ENCODE measurements around the gene OR5M11.
"Not testable (repeated sequence)": the region's sequence is repeated elsewhere in the genome, so short reads cannot be mapped to it uniquely, and the experiment has no call there.

The OR5M11 gene

DNA sequence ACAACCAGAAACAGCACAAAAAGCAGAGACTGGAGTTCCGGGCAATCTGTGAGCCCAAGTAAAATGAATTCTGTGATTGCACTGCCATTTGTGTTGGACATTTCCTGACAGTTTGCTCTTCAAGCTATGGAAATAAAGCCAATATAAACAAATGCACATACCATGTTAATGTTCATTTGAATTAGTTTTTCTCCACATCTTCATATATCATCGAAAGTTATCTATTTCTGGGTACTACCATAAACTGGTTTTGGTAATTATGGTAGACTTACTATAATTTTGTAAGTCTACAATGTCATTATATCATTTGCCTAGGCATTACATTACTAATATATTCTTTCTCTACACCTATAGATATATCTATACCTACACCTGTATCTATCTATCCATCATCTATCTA is at the start of gene OR5M11:
OR5M11 (minus strand) TSS at position 101 of the 400 bp plus-strand sequence; CDS start at position 101, 0 bp downstream.
- DNase-seq (ENCODE audit: low spot score), result no peak
- FAIRE-seq, result no peak

DNA sequence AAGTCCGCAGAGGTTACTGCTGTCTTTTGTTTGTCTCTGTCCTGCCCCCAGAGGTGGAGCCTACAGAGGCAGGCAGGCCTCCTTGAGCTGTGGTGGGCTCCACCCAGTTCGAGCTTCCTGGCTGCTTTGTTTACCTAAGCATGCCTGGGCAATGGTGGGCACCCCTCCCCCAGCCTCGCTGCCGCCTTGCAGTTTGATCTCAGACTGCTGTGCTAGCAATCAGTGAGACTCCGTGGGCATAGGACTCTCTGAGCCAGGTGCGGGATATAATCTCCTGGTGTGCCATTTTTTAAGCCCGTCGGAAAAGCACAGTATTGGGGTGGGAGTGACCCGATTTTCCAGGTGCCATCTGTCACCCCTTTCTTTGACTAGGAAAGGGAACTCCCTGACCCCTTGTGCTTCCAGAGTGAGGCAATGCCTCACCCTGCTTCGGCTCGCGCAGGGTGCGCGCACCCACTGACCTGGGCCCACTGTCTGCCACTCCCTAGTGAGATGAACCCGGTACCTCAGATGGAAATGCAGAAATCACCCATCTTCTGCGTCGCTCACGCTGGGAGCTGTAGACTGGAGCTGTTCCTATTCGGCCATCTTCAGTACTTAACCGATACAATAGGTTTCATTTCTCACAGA is 49.1 kb upstream of the OR5M11 start:
- not testable (repeated sequence) for FAIRE-seq; DNase-seq (ENCODE audit: low spot score)

DNA sequence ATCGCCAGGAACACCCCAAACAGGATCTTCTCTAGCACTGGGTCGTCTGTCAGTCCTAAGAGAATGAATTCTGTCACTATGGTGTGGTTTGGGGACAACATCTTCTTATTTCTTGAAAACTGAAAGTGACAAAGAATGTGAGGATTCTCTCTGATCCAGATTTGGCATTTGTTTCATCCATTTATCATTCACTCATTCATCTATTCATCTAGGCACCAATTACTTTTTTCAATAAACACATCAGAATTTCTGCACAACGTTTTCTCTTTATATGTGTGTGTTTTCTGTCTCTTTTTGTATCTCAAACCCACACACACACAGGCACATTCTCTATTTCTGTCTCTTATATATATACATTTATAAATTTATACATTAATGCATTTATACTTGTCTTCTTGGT is 34.6 kb upstream of the OR5M11 start, which contains the start of gene OR5M10:
OR5M10 (minus strand) TSS at position 101 of the 400 bp plus-strand sequence; CDS start at position 101, 0 bp downstream.
- no peak for FAIRE-seq
- DNase-seq (ENCODE audit: low spot score), result no peak

DNA sequence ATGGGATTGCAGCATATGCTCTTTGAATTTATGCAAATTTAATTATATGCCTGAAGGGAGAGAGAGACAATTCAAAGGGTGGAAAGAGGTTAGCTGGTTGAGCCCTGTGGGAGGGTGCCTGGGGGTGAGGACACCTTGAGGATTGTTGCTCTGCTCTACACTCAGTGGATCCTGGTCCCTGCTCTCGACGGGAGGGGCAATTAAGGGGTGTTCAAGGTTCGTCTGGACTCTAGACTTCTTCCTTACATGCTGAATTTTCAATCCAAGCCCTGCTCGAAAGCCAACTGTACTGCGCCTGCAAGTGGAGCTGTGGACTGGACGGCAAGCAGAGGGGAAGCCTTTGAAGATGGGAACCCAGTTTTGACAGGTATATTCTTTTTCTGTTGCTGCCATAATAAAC is 15.5 kb upstream of the OR5M11 start:
- FAIRE-seq (no peak), DNase-seq (ENCODE audit: low spot score) (no peak)

DNA sequence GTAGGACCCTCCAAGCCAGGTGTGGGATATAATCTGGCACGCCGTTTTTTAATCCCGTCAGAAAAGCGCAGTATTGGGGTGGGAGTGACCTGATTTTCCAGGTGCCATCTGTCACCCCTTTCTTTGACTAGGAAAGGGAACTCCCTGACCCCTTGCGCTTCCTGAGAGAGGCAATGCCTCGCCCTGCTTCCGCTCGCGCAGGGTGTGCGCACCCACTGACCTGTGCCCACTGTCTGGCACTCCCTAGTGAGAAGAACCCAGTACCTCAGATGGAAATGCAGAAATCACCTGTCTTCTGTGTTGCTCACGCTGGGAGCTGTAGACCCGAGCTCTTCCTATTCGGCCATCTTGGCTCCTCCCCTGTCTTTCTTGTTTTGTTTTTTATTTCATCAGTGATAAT is 11.6 kb upstream of the OR5M11 start:
- DNase-seq (ENCODE audit: low spot score); FAIRE-seq: not testable (repeated sequence)

DNA sequence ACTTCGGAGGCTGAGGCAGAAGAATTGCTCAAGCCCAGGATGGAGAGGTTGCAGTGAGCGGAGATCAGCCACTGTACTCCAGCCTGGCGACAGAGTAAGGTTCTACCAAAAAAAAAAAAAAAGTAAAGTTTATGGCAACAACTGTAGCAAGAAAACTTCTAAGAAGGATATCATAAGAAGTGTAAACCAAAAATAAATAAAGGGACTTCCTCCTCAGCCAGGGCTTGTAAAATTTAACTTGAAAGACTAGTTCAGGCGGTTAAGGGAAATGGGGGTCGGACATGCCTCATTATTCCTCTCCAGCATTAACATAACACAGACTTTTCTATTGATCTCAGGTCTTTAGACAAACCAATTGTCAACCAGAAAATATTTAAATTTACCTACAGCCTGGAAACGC is 2.5 kb upstream of the OR5M11 start:
- DNase-seq (ENCODE audit: low spot score) (no peak), FAIRE-seq (no peak)

DNA sequence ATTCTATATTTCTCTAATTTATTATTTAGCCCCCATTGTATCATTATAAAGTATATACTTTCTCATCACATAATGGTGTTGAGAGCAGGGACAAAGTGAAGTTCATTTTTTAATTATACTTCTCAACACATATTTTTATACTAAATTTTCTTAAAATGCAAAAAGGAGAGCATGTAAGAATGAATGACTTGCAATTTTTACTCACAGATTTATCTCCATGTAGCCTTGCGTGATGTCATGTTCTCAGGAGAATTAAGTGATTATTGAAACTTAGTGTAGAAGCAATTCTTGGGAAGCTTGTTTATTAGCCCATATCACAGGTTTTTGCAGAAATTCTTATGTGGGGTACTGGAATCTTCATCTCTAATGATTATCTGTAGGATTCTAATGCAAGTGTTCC is 682 bp upstream of the OR5M11 start:
- FAIRE-seq, result no peak
- no peak for DNase-seq (ENCODE audit: low spot score)

DNA sequence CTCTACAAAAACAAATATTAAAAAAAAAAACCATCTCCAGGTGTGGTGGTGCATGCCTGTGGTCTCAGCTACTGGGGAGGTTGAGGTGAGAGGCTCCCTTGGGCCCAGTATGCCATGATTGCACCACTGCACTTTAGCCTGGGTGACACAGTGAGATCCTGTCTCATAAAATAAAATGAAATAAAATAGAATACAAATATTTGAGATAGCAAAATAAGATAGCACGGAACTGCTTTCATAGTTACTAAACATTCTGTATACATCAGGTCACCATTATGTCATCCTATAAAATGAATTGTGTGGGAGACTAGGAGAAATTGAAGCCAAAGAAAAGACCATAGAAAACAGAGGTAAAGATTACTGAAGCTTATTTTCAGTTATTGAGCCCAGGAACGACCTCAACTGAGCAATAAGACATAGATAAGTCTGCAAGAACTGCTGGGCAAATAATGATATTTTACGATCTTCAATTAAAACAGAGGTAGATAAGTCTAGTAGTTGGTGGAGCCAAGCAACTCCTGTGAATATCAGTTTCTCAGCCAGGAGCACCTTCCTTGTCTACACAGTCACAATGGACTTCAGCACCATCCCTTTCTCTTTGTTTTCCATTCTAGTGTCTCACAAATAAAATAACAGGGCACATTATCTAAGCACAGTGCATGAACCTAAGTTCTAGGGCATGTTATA is 9.9 kb downstream of the OR5M11 start:
- DNase-seq (ENCODE audit: low spot score), result no peak
- no peak for FAIRE-seq

DNA sequence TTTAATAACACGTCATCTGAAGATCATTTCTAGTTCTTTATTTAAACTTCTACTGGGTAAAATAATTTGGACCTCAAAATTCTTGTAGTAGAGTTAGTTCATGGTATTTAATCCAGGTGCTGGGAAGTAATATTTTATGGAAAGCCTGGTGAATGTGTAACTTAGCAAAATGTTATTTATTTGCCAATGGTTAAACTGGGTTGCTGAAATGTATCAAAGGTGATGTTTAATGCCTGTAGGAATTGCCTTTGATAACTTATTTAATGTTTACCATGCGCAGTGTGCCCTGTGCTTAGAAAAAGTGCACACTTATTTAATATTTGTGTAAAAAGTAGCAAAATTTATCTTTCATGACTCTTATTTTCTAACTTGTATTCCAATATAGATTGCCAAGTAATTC is 11.2 kb downstream of the OR5M11 start:
- DNase-seq (ENCODE audit: low spot score), result no peak
- FAIRE-seq, result no peak

DNA sequence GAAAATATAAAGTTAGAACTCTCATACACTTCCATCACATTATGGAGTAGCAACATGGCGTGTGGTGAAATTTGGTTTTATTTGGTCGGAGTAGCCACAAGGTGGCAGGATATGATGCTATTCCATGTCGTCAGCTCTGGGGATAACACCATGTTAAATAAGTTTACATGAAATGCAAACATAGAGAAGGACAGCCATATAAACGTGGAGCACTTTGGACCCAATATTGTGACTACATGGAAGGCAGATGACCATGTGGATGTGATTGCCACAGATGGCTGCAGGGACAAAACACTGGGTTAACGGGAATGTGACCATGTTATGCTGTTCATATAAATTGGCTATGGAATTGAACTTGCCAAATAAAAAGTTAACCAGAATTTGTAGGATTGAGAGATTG is 21.0 kb downstream of the OR5M11 start:
- DNase-seq (ENCODE audit: low spot score), result no peak
- FAIRE-seq, result no peak

DNA sequence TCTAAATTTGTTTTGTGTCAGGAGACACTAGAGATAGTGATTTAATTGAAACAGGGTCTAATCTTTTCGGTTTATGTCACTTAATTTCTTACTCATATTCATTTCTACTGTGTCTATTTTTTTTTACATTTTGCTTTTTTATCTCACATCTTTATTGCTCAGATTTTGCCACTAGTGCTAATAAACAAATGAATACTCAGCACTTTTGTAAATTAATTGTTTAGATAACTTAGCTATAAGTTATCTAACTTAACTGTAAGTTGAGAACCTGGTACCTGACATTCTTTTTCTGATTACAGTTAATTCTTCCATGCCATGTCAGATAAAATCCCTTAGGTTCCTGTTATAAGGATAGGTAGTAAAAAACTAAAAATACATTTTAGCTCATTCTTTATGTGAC is 29.8 kb downstream of the OR5M11 start:
- FAIRE-seq (no peak), DNase-seq (ENCODE audit: low spot score) (no peak)

DNA sequence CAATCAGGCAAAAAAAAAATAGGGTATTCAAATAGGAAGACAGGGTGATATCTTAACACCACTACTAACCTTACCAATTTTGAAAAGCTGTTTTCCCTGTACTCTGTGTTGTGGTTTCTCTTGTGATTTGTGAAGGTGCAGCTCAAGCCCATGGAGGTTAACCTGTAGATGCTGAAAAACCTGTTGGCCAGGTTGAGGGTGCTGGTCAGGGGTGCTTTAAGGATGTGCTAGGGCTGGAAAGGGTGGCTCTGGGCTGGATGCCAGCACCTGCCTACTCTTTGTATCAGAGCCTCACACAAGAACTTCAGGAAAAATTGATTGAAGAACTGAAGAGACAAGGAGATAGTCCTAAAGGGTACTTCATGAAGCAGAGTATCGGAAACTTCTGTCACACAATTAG is 33.6 kb downstream of the OR5M11 start:
- no peak for DNase-seq (ENCODE audit: low spot score)
- FAIRE-seq, result no peak

DNA sequence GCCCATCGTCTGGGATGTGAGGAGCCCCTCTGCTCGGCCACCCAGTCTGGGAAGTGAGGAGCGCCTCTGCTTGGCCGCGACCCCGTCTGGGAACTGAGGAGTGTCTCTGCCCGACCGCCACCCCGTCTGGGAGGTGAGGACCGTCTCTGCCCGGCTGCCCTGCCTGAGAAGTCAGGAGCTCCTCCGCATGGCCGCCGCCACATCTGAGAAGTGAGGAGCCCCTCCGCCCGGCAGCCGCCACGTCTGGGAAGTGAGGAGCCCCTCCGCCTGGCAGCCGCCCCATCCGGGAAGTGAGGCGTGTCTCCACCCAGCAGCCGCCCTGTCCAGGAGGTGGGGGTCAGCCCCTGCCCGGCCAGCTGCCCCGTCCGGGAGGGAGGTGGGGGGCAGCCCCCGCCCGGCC is 46.0 kb downstream of the OR5M11 start:
- no peak for FAIRE-seq
- DNase-seq (ENCODE audit: low spot score), result no peak

DNA sequence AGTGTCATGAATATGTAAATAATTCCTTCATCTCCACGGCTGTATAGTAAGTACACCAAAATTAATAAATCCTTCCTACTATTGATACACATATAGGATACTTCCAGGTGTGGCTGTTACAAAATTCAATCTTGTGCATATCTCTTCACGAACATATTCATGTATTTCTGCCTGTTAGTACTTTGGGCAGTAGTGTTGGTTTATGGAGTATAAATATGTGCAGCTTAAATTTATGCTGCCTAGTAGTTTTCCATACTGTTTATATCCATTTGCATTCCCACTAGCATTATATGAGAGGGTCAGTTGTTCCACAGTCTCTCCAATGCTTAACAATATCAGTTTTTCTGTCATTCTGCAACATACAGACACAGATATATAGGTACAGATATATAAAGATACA is 47.9 kb downstream of the OR5M11 start:
- no peak for DNase-seq (ENCODE audit: low spot score)
- no peak for FAIRE-seq
